HTR-8/SVneo (cell line): ENCODE data around the gene PRKAA2.

ENCODE experiments used
- DNase-seq: peaks from one replicate; pipeline ENCODE4 v3.0.0; 2011; ENCODE audit warnings: low spot score, mixed read lengths; ENCODE audit not compliant: insufficient read length
- FAIRE-seq: peaks from 2 replicates; lab custom pipeline; 2011; peaks lifted over from hg19 to GRCh38; lab: Jason Lieb, UNC

Gene PRKAA2

GRCh38 chr1:56648546-56648945 lies 3.4 kb downstream of the PRKAA2 start:
- FAIRE-seq = no peak
- DNase-seq = no peak

DNA sequence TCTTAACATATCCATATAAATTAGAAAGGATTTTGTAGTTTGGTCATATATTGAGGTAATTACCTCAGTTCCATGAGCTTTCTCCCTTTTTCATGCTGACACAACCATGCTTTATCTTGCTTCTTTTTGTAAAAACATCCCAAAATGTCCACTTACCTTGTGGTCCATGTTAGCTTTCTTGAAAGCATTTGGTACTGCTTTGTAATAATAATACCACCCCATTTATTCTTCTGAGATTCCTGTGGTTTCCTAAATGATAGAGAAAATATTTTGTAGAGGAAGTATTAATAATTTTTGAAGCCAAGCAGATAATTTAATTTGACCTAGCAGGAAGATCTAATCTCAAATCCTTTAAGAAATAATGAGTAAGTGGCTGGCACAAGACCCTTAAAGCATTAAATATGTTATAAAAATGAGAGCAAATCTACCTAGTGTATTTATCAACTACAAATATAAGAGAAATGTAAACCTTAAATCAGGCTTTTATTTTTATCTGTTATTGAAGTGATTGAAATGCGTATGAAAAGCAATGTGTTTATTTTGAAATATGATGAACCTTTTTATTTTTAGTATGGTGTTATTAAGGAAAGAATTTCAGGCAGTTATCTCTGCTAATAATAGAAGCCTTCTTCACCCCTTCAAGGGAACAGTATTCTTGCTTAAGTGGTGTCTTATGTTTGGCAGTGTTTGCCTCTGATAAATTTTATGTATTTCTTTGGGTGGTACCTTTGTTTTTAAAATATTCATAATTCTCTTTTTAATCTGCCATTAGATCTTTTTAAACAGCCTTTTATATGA lies 9.2 kb downstream of the PRKAA2 start:
- DNase-seq = no peak
- no peak for FAIRE-seq

DNA sequence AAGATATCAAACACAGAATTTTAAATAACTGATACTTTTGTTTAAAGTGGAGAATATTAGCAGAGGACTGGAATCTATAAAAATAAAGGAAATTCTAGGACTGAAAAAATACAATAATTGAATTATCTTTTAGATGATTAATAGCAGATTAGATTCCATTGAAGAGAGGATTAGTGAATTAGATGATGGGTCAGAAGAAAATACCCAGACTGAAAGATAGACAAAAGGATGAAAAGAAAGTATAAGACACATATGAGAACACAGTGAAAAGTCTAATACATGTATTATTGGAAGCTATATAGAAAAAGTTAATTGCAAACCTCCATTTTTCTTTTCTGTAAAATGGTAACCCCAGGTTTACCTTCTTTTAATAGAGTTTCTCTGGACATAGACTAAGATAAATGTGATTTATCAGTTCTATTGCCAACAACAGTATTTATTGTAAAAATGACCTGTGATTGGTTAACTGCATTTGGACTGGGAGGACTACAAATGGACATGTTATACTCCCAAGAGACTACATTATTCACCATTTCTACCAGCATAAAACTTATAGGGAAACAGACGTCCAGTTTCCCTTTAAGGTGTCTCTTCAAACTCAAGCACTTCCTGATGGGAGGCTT lies 11.0 kb downstream of the PRKAA2 start:
- no peak for DNase-seq
- no peak for FAIRE-seq

DNA sequence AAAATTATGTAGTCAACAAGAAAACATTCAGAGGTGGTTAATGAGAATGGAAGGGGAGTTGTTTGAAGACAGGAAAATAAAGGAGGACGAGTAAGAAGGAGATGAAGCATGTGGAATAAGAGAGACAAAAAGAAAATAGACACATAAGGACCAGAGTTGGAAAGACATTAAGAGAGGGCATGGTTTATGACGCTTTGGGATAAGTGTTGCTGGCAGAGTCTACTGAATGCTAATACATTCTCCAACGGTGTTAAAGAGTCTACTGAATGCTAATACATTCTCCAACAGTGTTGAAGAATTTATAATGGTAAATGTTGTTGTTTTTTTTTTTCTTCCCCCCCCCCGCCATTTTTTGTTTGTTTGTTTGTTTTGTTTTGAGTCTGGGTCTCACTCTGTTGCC lies 13.1 kb downstream of the PRKAA2 start:
- FAIRE-seq (no peak), DNase-seq (no peak)

DNA sequence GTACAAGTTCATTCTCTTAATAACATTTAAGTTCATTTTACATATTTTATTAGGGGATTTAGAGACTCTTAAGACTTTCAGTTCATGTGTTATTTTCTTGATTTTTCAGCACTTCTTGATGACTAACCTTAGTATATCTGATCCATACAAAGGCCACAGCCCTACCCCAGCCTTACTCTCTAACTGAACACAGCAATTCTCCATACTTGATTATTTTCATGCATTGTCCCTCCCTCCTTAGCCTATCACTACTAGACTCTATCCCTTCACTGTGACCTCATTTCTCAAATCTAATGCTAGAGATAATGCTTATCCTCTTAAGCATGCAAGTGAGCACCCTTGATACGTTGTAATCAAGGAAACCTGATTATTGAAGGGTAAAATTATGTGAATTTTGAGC lies 15.2 kb downstream of the PRKAA2 start:
- DNase-seq (no peak), FAIRE-seq (no peak)

DNA sequence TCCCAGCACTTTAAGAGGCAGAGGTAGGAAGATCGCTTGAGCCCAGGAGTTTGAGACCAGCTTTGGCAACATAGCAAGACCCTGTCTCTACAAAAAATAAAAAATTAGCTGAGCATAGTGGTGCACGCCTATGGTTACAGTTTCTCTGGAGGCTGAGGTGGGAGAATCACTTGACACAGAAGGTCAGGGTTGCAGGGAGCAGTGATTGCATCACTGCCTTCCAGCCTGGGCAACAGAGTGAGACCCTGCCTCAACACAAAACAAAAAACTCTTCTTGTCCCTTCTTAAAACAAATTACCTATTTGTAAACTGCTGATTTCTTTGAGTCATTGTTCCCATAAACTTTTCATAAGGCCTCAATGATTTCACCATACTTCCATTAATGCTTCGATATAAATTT lies 18.7 kb downstream of the PRKAA2 start:
- FAIRE-seq = no peak
- no peak for DNase-seq

GRCh38 chr1:56665384-56665783 lies 20.3 kb downstream of the PRKAA2 start:
- FAIRE-seq = no peak
- no peak for DNase-seq

- FAIRE-seq (no peak), DNase-seq (no peak)
Observed at GRCh38 chr1:56666112-56666608, 21.0 kb downstream of the PRKAA2 start.

DNA sequence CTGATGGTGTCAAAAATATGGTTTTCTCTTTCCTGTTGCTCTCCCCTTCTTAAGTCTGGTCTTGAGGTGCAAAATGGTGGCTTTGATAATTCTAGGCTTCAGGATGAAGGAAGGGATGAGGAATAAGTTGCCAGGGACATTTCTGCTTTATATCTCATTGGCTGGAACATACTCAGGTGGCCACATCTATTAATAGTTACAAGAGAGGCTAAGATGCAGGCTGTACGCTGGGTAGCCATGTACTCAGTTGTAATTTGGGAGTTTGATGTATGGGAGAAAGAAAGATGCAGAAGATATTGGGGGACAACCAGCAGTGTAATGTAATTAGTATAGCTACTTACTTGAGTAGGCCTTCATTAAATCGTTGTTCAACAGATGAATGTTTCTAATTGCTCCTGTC lies 25.2 kb downstream of the PRKAA2 start:
- FAIRE-seq = no peak
- DNase-seq = no peak

DNA sequence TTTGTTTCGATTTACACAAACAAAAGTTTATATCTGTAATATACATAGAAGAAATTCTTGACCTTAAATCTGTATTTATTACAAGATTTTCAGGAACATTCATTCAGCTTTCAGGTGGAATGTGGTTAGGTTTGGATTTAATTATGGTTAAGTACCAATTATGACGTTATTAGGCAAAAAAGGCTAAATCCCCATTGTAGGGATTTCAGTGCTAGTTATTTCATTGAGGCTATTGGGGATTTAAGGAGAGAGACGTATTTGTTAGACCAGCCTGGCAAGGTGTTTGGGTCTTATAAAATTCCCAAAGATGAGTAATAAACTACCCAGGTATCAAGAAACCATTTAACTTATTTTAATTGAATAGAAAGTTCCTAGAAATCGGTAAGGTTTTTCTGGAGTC lies 26.0 kb downstream of the PRKAA2 start:
- FAIRE-seq (no peak), DNase-seq (no peak)

DNA sequence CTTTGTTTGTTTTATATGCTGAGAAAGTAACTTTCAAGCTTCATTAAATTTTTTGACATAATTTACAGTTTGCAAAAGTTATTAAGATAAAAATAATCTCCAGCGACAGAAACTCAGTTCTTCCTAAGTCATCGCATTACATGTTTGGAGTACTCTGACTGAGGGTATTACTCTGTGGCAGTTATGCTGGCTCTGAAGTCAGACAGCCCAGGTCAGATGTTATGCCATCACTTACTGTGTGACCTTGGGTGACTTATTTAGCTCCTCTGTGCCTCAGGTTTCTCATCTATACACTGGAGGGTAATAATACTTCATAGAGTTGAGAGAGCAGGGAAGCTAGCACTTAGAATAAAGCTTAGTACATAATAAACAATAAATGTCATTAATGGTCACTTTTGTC lies 26.4 kb downstream of the PRKAA2 start:
- DNase-seq (no peak), FAIRE-seq (no peak)

GRCh38 chr1:56672579-56672978 lies 27.5 kb downstream of the PRKAA2 start:
- no peak for FAIRE-seq
- no peak for DNase-seq

- FAIRE-seq = no peak
- DNase-seq = no peak
Observed at GRCh38 chr1:56675763-56676162, 30.6 kb downstream of the PRKAA2 start.

GRCh38 chr1:56676571-56677035 lies 31.5 kb downstream of the PRKAA2 start:
- DNase-seq (peak; percentile 35), FAIRE-seq (no peak)

GRCh38 chr1:56683569-56683968 lies 38.5 kb downstream of the PRKAA2 start:
- no peak for FAIRE-seq
- no peak for DNase-seq

DNA sequence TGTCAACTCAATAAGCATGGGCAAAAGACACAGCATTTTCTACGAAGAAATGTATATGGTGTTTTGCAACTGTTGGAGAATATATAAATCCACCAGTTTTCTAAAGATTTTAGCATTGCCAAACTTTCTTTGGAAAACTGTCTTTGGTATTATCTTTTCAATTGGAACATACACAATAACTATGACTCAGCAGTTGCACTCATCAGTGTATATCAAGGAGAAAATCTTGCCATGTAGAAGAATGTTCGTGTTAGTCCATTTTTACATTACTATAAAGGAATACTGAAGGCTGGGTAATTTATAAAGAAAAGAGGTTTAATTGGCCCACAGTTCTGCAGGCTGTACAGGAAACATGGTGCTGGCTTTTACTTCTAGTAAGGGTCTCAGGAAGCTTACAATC lies 41.1 kb downstream of the PRKAA2 start:
- DNase-seq = no peak
- FAIRE-seq = no peak

- peak; percentile 50 for DNase-seq
- FAIRE-seq = no peak
Observed at GRCh38 chr1:56688522-56689026, 43.5 kb downstream of the PRKAA2 start.

GRCh38 chr1:56696663-56697062 lies 51.5 kb downstream of the PRKAA2 start:
- DNase-seq (no peak), FAIRE-seq (no peak)

DNA sequence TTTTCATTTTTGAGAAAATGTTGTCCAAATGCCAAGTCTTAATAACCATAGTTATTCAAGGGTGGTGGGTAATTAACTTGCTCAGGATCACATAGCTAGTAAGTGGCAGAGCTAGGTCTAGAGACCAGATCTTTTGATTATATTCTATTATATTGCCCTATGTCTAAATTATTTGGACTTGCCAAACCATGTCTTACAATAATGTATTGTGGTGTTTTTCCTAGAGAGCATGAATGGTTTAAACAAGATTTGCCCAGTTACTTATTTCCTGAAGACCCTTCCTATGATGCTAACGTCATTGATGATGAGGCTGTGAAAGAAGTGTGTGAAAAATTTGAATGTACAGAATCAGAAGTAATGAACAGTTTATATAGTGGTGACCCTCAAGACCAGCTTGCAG lies 58.6 kb downstream of the PRKAA2 start:
- DNase-seq (no peak), FAIRE-seq (no peak)

DNA sequence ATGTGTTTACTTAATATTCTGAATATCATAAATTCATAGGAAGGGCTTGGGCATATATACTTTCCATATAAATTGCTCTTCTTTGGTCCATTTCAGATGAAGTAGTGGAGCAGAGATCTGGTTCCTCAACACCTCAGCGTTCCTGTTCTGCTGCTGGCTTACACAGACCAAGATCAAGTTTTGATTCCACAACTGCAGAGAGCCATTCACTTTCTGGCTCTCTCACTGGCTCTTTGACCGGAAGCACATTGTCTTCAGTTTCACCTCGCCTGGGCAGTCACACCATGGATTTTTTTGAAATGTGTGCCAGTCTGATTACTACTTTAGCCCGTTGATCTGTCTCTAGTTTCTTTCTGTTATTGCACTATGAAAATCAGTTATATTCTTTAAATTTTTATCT lies 62.3 kb downstream of the PRKAA2 start:
- DNase-seq (no peak), FAIRE-seq (no peak)

DNA sequence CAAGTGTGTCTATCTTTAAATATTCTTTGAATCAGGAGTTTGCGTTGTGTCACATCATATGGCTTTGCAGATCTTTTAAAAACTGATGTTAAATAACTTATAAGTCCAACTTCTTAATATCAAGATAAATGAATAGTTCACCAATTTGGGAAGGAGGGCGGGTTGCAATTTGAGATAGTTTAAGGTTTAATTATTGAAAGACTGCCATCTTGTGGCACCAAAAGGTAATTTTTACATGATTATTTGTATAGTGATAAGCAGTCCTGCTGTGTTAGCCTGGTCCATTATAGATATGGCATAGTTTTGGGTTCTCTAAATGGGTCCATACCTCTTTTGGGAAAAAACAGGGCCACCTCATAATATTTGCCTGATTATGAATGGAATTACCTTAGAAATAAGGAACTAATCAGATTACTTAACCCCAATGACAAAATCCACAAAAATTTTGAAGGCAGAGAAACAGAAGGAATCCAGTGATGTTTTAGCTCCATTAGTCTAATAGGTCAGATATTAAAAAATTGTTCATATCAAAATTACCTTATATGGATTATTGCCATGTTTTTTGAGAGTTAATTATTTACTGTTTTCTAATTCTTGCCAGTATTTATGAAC lies 64.3 kb downstream of the PRKAA2 start:
- peak; percentile 11 for DNase-seq
- FAIRE-seq = no peak
